SK-N-SH (cell line): Measurements from ENCODE around the gene PPME1. TPM values are rescaled to one million over a fixed set of nuclear protein-coding genes. Genes with fewer than 3 reads are reported as not detected.

ENCODE experiments used
- CTCF ChIA-PET: fragments of 300-600, 350-600 bp; formaldehyde crosslinking; extraction: SDS; loops from one replicate; lab custom pipeline; 2021; lab: Yijun Ruan, JAX
- POLR2A ChIA-PET: fragments of 350-600 bp; sonication (Branson Sonifier 250); formaldehyde crosslinking; extraction: SDS; loops from one replicate; lab custom pipeline; 2020; ENCODE audit warnings: antibody characterized with exemption, inconsistent platforms; lab: Yijun Ruan, JAX
- DNase-seq: peaks from one replicate; pipeline ENCODE4 v3.0.0; 2012
- H2AFZ ChIP-seq: fragments of 200-600 bp; sonication (generic); 2 replicates; pipeline ENCODE4 v1.8.1; 2016; ENCODE audit warnings: antibody characterized with exemption, mild to moderate bottlenecking, low read depth
- H3F3A ChIP-seq: fragments of 200-600 bp; sonication (generic); replicated peaks from 2 replicates; pipeline ENCODE3; 2016; ENCODE audit warnings: antibody characterized with exemption, mild to moderate bottlenecking; ENCODE audit not compliant: insufficient read depth
- H3K27ac ChIP-seq, 2 experiments: fragments of 200-500 bp in 1 of 2; fragments of 200-600 bp in 1 of 2; sonication (Bioruptor generic) in 1 of 2; sonication (generic), shearing (Covaris generic) in 1 of 2; 2 replicates each; pipeline versions ENCODE4 v1.5.1 to v1.6.1; 2014 to 2016; ENCODE audit warnings: low read depth in 2 of 2, inconsistent platforms in 1 of 2, low read length in 1 of 2, mild to moderate bottlenecking in 1 of 2, mixed read lengths in 1 of 2
- H3K27me3 ChIP-seq: fragments of 200-600 bp; sonication (generic), shearing (Covaris generic); 2 replicates; pipeline ENCODE4 v1.6.1; 2016; ENCODE audit warnings: mixed run types; ENCODE audit not compliant: insufficient read depth
- H3K36me3 ChIP-seq, 2 experiments: fragments of 200-500 bp in 1 of 2; fragments of 200-600 bp in 1 of 2; sonication (Bioruptor generic) in 1 of 2; sonication (generic) in 1 of 2; replicated peaks in 1 of 2; 2 replicates each; pipeline versions ENCODE3 to v1.5.1; 2014 to 2016; ENCODE audit warnings: low read length in 1 of 2, mild to moderate bottlenecking in 1 of 2; ENCODE audit not compliant: insufficient read depth in 2 of 2, control insufficient read depth in 1 of 2
- H3K4me1 ChIP-seq, 2 experiments: fragments of 200-500 bp in 1 of 2; fragments of 200-600 bp in 1 of 2; sonication (Bioruptor generic) in 1 of 2; sonication (generic), shearing (Covaris generic) in 1 of 2; 2 replicates each; pipeline versions ENCODE4 v1.5.1 to v1.6.1; 2014 to 2016; ENCODE audit warnings: low read depth in 1 of 2, low read length in 1 of 2, mixed run types in 1 of 2; ENCODE audit not compliant: insufficient read depth in 2 of 2, control insufficient read depth in 1 of 2
- H3K4me2 ChIP-seq: fragments of 200-600 bp; sonication (generic), shearing (Covaris generic); 2 replicates; pipeline ENCODE4 v1.6.1; 2017; ENCODE audit warnings: mixed run types
- H3K4me3 ChIP-seq, 2 experiments: fragments of 200-500 bp in 1 of 2; fragments of 200-600 bp in 1 of 2; sonication (Bioruptor generic) in 1 of 2; sonication (generic), shearing (Covaris generic) in 1 of 2; 2 replicates each; pipeline versions ENCODE4 v1.5.1 to v1.8.1; 2014 to 2016; ENCODE audit warnings: low read depth in 2 of 2, inconsistent platforms in 1 of 2, low read length in 1 of 2, mild to moderate bottlenecking in 1 of 2, mixed read lengths in 1 of 2, moderate library complexity in 1 of 2
- H3K79me2 ChIP-seq: fragments of 200-600 bp; sonication (generic); 2 replicates; pipeline ENCODE4 v1.8.1; 2017; ENCODE audit warnings: mild to moderate bottlenecking; ENCODE audit not compliant: insufficient read depth
- H3K9ac ChIP-seq: fragments of 200-600 bp; sonication (generic); 2 replicates; pipeline ENCODE4 v1.6.1; 2017; ENCODE audit warnings: mixed run types
- H3K9me2 ChIP-seq: fragments of 200-600 bp; sonication (generic); 2 replicates; pipeline ENCODE4 v1.6.1; 2017; ENCODE audit warnings: mixed run types
- H3K9me3 ChIP-seq: fragments of 200-600 bp; sonication (generic); 2 replicates; pipeline ENCODE4 v1.6.1; 2017; ENCODE audit warnings: mixed run types, mild to moderate bottlenecking, moderate library complexity
- H4K20me1 ChIP-seq: fragments of 200-600 bp; sonication (generic); 2 replicates; pipeline ENCODE4 v1.6.1; 2017; ENCODE audit warnings: mild to moderate bottlenecking, mixed run types; ENCODE audit not compliant: insufficient read depth
- NFIC ChIP-seq: IDR thresholded peaks from 2 replicates; pipeline ENCODE4 v1.4.0; 2012; ENCODE audit warnings: borderline replicate concordance
- RCOR1 ChIP-seq: fragments of 150-350 bp; IDR thresholded peaks from 2 replicates; pipeline ENCODE4 v1.6.1; 2017; ENCODE audit warnings: antibody characterized with exemption, low read length
- RXRA ChIP-seq: IDR thresholded peaks from 2 replicates; pipeline ENCODE4 v1.4.0; 2012; ENCODE audit warnings: low read depth, mild to moderate bottlenecking, borderline replicate concordance
- WGBS: methylation state at CpG from one replicate; pipeline ENCODE4 v1.1.6; 2017; ENCODE audit warnings: low lambda C conversion rate; 5-methylcytosine and 5-hydroxymethylcytosine counted together
- polyA plus RNA-seq, 3 experiments: library from polyadenylated mRNA; depleted of rRNA; stranded (reverse); fragments of >200 nt; gene quantifications; 2 replicates each; pipeline ENCODE4 v1.2.3, GENCODE V29; 2012
- TF ChIP-seq, protein P1 (sequence below): fragments of 150-350 bp; IDR thresholded peaks from 2 replicates; pipeline ENCODE4 v1.6.1; 2017; ENCODE audit warnings: antibody characterized with exemption, low read length, low read depth, borderline replicate concordance
- TF ChIP-seq, protein P2 (sequence below): fragments of 150-350 bp; IDR thresholded peaks from 2 replicates; pipeline ENCODE4 v1.6.1; 2016; ENCODE audit warnings: mild to moderate bottlenecking, low read depth, low read length
- TF ChIP-seq, protein P3 (sequence below): IDR thresholded peaks from 2 replicates; pipeline ENCODE4 v1.4.0; 2012; ENCODE audit warnings: low read depth, borderline replicate concordance

Gene PPME1
- polyA plus RNA-seq, 1 of the 3 experiments (the other 2 are of a cell fraction) = 107 TPM

DNA sequence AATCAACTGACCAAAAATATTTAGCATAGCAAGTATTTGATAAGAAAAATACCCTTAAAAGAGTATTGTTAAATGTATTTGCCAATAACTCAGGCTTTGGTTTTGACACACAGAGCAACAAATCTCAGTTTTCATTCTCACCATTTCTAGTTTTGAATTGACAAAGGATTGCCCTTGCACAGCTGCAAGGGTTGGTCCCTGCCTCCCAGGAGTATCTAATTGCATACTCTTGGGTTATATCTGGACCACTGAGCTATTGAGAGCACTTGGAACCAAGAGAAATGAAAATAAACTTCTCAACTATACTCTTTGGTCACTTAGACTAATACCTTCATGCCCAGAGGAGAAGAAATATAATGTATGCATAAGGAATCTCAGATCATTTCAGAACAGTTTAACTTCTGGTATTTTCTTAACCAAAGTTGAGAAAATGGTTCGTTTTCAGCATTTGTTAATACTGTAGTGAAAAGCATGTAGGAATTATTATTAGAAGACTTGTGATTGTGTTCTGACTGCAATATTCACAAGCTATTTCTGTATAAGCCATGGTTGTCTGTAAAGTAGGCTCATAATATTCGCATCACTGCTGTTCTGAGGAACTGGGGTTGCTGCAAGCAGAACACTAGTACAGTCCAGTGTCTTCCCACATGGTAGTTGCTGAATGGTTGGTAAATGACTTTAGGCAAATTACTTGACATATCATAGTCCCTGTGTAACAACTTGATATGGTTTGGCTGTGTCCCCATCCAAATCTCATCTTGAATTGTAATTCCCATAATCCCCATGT lies 8.2 kb upstream of the PPME1 start:
- H3K4me1 ChIP-seq = no peaks in the 10 kb centered on the region
- no peaks in the 10 kb centered on the region for H3K9me3 ChIP-seq
- no peak overlapping the region for H2AFZ ChIP-seq
- TF ChIP-seq, protein P1, sequence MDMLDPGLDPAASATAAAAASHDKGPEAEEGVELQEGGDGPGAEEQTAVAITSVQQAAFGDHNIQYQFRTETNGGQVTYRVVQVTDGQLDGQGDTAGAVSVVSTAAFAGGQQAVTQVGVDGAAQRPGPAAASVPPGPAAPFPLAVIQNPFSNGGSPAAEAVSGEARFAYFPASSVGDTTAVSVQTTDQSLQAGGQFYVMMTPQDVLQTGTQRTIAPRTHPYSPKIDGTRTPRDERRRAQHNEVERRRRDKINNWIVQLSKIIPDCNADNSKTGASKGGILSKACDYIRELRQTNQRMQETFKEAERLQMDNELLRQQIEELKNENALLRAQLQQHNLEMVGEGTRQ = no peak
- no peak for TF ChIP-seq NFIC
- no peak overlapping the region for H3K4me3 ChIP-seq
- H3K79me2 ChIP-seq = peaks cover 30% of the 10 kb centered on the region
- no peak overlapping the region; a peak in 1 of 4 replicates for H3K27ac ChIP-seq
- 87% methylated on average over 2 of the region's 2 CpGs for WGBS
- peaks cover 45 to 49% of the 10 kb centered on the region in 2 experiments for H3K36me3 ChIP-seq
- DNase-seq = no peak
- no peaks in the 10 kb centered on the region for H3F3A ChIP-seq
- POLR2A ChIA-PET = no interaction called here
- no peaks in the 10 kb centered on the region for H3K27me3 ChIP-seq
- H3K9me2 ChIP-seq = no peaks in the 10 kb centered on the region
- H4K20me1 ChIP-seq = no peaks in the 10 kb centered on the region
- no peak overlapping the region for H3K4me2 ChIP-seq
- H3K9ac ChIP-seq = no peak overlapping the region
- CTCF ChIA-PET = no interaction called here

DNA sequence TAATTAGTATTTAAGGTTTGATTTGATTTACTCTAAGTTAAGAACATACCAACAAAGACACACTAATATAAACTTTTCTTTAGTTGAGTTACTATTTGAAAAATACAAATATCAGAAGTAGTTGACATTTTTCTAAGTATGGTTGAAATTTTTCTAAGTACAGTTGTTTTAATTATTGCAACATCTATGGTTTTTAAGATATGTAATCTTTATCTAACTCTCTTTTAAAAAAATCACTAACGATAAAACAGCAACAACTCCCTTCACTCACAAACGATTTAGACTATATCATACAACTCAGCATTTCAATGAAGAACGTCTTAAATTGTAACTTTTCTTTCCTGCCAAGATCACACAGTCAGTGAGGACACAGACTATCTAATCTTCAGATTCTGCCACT lies 2.3 kb upstream of the PPME1 start:
- peaks cover 11% of the 10 kb centered on the region for H3F3A ChIP-seq
- ChIA-PET POLR2A (no interaction called here), CTCF (no interaction called here)
- H3K4me1 ChIP-seq = peaks cover 12 to 18% of the 10 kb centered on the region in 2 experiments; a peak in 3 of 4 replicates
- no peaks in the 10 kb centered on the region for H3K27me3 ChIP-seq
- peaks cover 33 to 34% of the 10 kb centered on the region in 2 experiments for H3K36me3 ChIP-seq
- no peaks in the 10 kb centered on the region for H4K20me1 ChIP-seq
- H2AFZ ChIP-seq = no peak overlapping the region
- 36% methylated on average over 3 of the region's 3 CpGs for WGBS
- H3K27ac ChIP-seq = no peak overlapping the region
- H3K9ac ChIP-seq = peak overlapping the region; percentile 76; the same call in 1 of the 2 replicates
- peak overlapping the region; percentile 77 for H3K4me2 ChIP-seq
- no peaks in the 10 kb centered on the region for H3K9me2 ChIP-seq
- no peak for TF ChIP-seq RXRA
- TF ChIP-seq, protein P2, sequence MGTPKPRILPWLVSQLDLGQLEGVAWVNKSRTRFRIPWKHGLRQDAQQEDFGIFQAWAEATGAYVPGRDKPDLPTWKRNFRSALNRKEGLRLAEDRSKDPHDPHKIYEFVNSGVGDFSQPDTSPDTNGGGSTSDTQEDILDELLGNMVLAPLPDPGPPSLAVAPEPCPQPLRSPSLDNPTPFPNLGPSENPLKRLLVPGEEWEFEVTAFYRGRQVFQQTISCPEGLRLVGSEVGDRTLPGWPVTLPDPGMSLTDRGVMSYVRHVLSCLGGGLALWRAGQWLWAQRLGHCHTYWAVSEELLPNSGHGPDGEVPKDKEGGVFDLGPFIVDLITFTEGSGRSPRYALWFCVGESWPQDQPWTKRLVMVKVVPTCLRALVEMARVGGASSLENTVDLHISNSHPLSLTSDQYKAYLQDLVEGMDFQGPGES = no peak
- DNase-seq = no peak
- H3K4me3 ChIP-seq = peak overlapping the region; percentile 90 to 95; a peak in 2 of 4 replicates
- no peaks in the 10 kb centered on the region for H3K9me3 ChIP-seq
- peaks cover 63% of the 10 kb centered on the region for H3K79me2 ChIP-seq

DNA sequence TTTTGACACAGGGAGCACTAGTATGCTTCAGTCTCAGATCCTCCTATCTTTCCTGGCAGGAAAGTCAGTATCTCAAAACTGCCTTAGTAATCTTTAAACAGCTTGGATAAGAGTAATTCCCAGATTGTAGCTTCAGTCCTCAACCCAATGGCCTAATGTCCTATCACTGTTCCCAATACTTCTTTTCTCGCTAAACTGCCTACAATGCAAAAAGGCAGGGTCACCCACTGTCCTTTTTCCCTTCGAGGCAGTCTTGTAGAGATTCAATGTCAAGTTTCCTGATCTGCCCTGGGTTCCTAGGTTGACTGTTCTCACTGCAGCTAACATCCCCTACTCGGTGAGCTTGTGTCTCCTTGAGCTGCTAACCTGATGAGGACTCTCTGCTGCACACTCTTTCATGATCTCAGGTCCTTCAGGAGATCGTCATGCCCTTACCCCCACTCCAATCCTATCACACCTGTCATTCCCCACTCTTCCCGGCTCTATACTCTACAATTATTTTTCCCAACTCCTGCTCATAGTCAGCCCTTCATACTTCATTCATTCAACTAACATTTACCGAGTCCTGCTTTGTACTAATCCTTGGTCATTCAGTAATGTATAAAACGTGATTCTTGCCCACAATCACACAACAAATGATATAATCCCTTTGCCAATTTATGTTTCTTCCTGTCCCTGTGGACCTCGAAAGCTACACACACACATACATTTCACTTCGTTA lies 1.2 kb upstream of the PPME1 start:
- Histone ChIP-seq H3K4me2 (peak overlapping the region; percentile 77), H3K36me3 (peaks cover 27 to 34% of the 10 kb centered on the region in 2 experiments), H3K27me3 (no peaks in the 10 kb centered on the region), H3K9me3 (no peaks in the 10 kb centered on the region), H3K9ac (peak overlapping the region; percentile 76), H3K27ac (peak overlapping the region; percentile 86 to 92), H3K79me2 (peaks cover 73% of the 10 kb centered on the region), H3F3A (peaks cover 11% of the 10 kb centered on the region), H3K4me3 (peak overlapping the region; percentile 90 to 95), H3K4me1 (peaks cover 12 to 18% of the 10 kb centered on the region in 2 experiments; a peak in 3 of 4 replicates), H3K9me2 (no peaks in the 10 kb centered on the region), H2AFZ (peak overlapping the region; percentile 79), H4K20me1 (no peaks in the 10 kb centered on the region)
- CTCF ChIA-PET = interaction anchor here (1.2 kb wide), 1 partner anchor 14 kb away, joined by 4 read pairs; no protein-coding TSS in a partner anchor
- POLR2A ChIA-PET = interaction anchor here (1.4 to 1.5 kb wide), 2 partner anchors 186 to 277 kb away, joined by 4 read pairs; no protein-coding TSS in a partner anchor
- WGBS = 4% methylated on average over 9 of the region's 9 CpGs
- TF ChIP-seq, protein P3, sequence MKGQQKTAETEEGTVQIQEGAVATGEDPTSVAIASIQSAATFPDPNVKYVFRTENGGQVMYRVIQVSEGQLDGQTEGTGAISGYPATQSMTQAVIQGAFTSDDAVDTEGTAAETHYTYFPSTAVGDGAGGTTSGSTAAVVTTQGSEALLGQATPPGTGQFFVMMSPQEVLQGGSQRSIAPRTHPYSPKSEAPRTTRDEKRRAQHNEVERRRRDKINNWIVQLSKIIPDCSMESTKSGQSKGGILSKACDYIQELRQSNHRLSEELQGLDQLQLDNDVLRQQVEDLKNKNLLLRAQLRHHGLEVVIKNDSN = no peak
- no peak for TF ChIP-seq RCOR1
- TF ChIP-seq NFIC = no peak
- DNase-seq = no peak
